Measurements from ENCODE around the gene FBXL4.

FBXL4 gene

GRCh38 chr6:98823428-98824161 lies 124.2 kb downstream of the FBXL4 start:
- Histone ChIP-seq H3K36me3 (no peaks in the 10 kb centered on the region), H3K27me3 (peaks cover 100% of the 10 kb centered on the region), H3K4me1 (ENCODE audit: control insufficient read depth in 1 of 2, insufficient read depth in 1 of 2, low read depth in 1 of 2, low read length in 1 of 2) (no peaks in the 10 kb centered on the region), H3K27ac (no peak overlapping the region), H3K4me3 (ENCODE audit: low read depth in 1 of 2, low read length in 1 of 2) (no peak overlapping the region), H3K9me3 (no peaks in the 10 kb centered on the region)
- TF ChIP-seq, protein P1, sequence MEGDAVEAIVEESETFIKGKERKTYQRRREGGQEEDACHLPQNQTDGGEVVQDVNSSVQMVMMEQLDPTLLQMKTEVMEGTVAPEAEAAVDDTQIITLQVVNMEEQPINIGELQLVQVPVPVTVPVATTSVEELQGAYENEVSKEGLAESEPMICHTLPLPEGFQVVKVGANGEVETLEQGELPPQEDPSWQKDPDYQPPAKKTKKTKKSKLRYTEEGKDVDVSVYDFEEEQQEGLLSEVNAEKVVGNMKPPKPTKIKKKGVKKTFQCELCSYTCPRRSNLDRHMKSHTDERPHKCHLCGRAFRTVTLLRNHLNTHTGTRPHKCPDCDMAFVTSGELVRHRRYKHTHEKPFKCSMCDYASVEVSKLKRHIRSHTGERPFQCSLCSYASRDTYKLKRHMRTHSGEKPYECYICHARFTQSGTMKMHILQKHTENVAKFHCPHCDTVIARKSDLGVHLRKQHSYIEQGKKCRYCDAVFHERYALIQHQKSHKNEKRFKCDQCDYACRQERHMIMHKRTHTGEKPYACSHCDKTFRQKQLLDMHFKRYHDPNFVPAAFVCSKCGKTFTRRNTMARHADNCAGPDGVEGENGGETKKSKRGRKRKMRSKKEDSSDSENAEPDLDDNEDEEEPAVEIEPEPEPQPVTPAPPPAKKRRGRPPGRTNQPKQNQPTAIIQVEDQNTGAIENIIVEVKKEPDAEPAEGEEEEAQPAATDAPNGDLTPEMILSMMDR (IDR thresholded peaks at IDR 0.05), result no peak

DNA sequence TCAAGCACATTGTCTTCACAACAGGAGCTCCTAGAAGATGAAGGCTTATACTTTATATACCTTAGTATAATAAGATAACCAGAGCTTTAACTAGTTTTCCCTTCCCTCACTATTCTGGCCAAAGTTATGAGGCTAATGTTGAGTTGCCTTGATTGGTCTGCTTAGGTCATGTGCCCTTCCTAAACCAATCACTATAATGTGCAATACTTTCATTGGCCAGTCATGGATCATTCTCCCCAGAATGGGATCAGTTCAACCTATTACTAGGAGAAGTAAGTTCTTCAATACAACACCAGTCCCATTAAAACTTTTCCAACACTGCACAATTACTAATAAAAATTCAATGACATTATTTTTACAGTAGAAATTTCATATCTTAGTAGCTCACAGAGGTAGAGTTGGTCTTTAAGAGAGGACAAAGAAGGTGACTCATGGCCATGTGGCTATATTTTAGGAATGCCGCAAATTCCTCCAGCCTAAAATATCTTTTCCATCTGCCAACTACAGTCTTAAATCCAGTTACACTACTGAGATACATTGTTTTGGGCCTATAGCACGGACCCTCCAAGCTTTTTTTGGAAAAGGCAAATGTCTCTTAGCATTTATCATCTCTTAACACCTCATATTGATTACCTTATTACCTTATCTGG lies 125.9 kb downstream of the FBXL4 start:
- Histone ChIP-seq H3K4me3 (ENCODE audit: low read depth in 1 of 2, low read length in 1 of 2) (no peak overlapping the region), H3K27me3 (peaks cover 98% of the 10 kb centered on the region), H3K36me3 (no peaks in the 10 kb centered on the region), H3K4me1 (ENCODE audit: control insufficient read depth in 1 of 2, insufficient read depth in 1 of 2, low read depth in 1 of 2, low read length in 1 of 2) (no peaks in the 10 kb centered on the region), H3K9me3 (no peaks in the 10 kb centered on the region), H3K27ac (no peak overlapping the region)
- TF ChIP-seq, protein P1 (IDR thresholded peaks at IDR 0.05), result no peak
